Measurements from ENCODE around the gene SELENON.

SELENON gene

GRCh38 chr1:25799935-25800702, at the start of gene SELENON:
SELENON (plus strand) TSS chr1:25800193; CDS start chr1:25800231, 38 bp downstream.
- H3K36me3 Mint-ChIP-seq (ENCODE audit: low read depth): no peaks in the 10 kb centered on the region
- H3K4me3 Mint-ChIP-seq: peak within 1 kb of the TSS; percentile 83
- peak within 1 kb of the TSS; percentile 15 for H3K27ac Mint-ChIP-seq
- H3K27me3 Mint-ChIP-seq (ENCODE audit: low read depth): peaks cover 47% of the 10 kb centered on the region
- DNase-seq (ENCODE audit: low spot score): no peak
- peaks cover 36% of the 10 kb centered on the region for H3K4me1 Mint-ChIP-seq (ENCODE audit: low read depth)
- H3K9me3 Mint-ChIP-seq: no peaks in the 10 kb centered on the region

GRCh38 chr1:25750923-25751605, 48.9 kb upstream of the SELENON start:
- Mint-ChIP-seq H3K4me1 (ENCODE audit: low read depth) (no peaks in the 10 kb centered on the region), H3K4me3 (no peak overlapping the region), H3K36me3 (ENCODE audit: low read depth) (no peaks in the 10 kb centered on the region), H3K27ac (no peak overlapping the region), H3K27me3 (ENCODE audit: low read depth) (peaks cover 11% of the 10 kb centered on the region), H3K9me3 (no peaks in the 10 kb centered on the region)
- no peak for DNase-seq (ENCODE audit: low spot score)

- H3K9me3 Mint-ChIP-seq: no peaks in the 10 kb centered on the region
- no peak for DNase-seq (ENCODE audit: low spot score)
- no peaks in the 10 kb centered on the region for H3K36me3 Mint-ChIP-seq (ENCODE audit: low read depth)
- H3K4me3 Mint-ChIP-seq: no peak overlapping the region
- H3K27ac Mint-ChIP-seq: no peak overlapping the region
- peaks cover 2% of the 10 kb centered on the region for H3K4me1 Mint-ChIP-seq (ENCODE audit: low read depth)
- peaks cover 25% of the 10 kb centered on the region for H3K27me3 Mint-ChIP-seq (ENCODE audit: low read depth)
These were observed 45.4 kb upstream of the SELENON start for GRCh38 chr1:25754470-25755181.

- Mint-ChIP-seq H3K27me3 (ENCODE audit: low read depth) (peaks cover 25% of the 10 kb centered on the region), H3K36me3 (ENCODE audit: low read depth) (no peaks in the 10 kb centered on the region), H3K9me3 (no peaks in the 10 kb centered on the region), H3K27ac (no peak overlapping the region), H3K4me1 (ENCODE audit: low read depth) (peaks cover 2% of the 10 kb centered on the region), H3K4me3 (no peak overlapping the region)
- no peak for DNase-seq (ENCODE audit: low spot score)
These were observed 44.4 kb upstream of the SELENON start for GRCh38 chr1:25755475-25756125.

- peaks cover 2% of the 10 kb centered on the region for H3K4me1 Mint-ChIP-seq (ENCODE audit: low read depth)
- no peak overlapping the region for H3K4me3 Mint-ChIP-seq
- H3K36me3 Mint-ChIP-seq (ENCODE audit: low read depth): no peaks in the 10 kb centered on the region
- H3K27me3 Mint-ChIP-seq (ENCODE audit: low read depth): peaks cover 21% of the 10 kb centered on the region
- DNase-seq (ENCODE audit: low spot score): no peak
- no peaks in the 10 kb centered on the region for H3K9me3 Mint-ChIP-seq
- no peak overlapping the region for H3K27ac Mint-ChIP-seq
These were observed 43.8 kb upstream of the SELENON start for GRCh38 chr1:25756215-25756614.

GRCh38 chr1:25757151-25757845, 42.7 kb upstream of the SELENON start:
- no peaks in the 10 kb centered on the region for H3K36me3 Mint-ChIP-seq (ENCODE audit: low read depth)
- H3K27me3 Mint-ChIP-seq (ENCODE audit: low read depth): peaks cover 24% of the 10 kb centered on the region
- no peaks in the 10 kb centered on the region for H3K9me3 Mint-ChIP-seq
- no peak overlapping the region for H3K4me3 Mint-ChIP-seq
- no peak for DNase-seq (ENCODE audit: low spot score)
- H3K27ac Mint-ChIP-seq: no peak overlapping the region
- peaks cover 2% of the 10 kb centered on the region for H3K4me1 Mint-ChIP-seq (ENCODE audit: low read depth)

- H3K9me3 Mint-ChIP-seq: no peaks in the 10 kb centered on the region
- H3K27ac Mint-ChIP-seq: no peak overlapping the region
- peaks cover 2% of the 10 kb centered on the region for H3K4me1 Mint-ChIP-seq (ENCODE audit: low read depth)
- peaks cover 24% of the 10 kb centered on the region for H3K27me3 Mint-ChIP-seq (ENCODE audit: low read depth)
- no peak overlapping the region for H3K4me3 Mint-ChIP-seq
- no peaks in the 10 kb centered on the region for H3K36me3 Mint-ChIP-seq (ENCODE audit: low read depth)
- no peak for DNase-seq (ENCODE audit: low spot score)
These were observed 42.2 kb upstream of the SELENON start for GRCh38 chr1:25757846-25758185.

- no peak for DNase-seq (ENCODE audit: low spot score)
- no peak overlapping the region for H3K4me3 Mint-ChIP-seq
- peaks cover 2% of the 10 kb centered on the region for H3K4me1 Mint-ChIP-seq (ENCODE audit: low read depth)
- H3K9me3 Mint-ChIP-seq: no peaks in the 10 kb centered on the region
- no peak overlapping the region for H3K27ac Mint-ChIP-seq
- peaks cover 22% of the 10 kb centered on the region for H3K27me3 Mint-ChIP-seq (ENCODE audit: low read depth)
- H3K36me3 Mint-ChIP-seq (ENCODE audit: low read depth): no peaks in the 10 kb centered on the region
These were observed 41.4 kb upstream of the SELENON start for GRCh38 chr1:25758466-25759070.

GRCh38 chr1:25760122-25760719, 39.8 kb upstream of the SELENON start:
- H3K27ac Mint-ChIP-seq: no peak overlapping the region
- no peak overlapping the region for H3K4me3 Mint-ChIP-seq
- H3K9me3 Mint-ChIP-seq: no peaks in the 10 kb centered on the region
- DNase-seq (ENCODE audit: low spot score): no peak
- H3K27me3 Mint-ChIP-seq (ENCODE audit: low read depth): peaks cover 22% of the 10 kb centered on the region
- peaks cover 2% of the 10 kb centered on the region for H3K4me1 Mint-ChIP-seq (ENCODE audit: low read depth)
- H3K36me3 Mint-ChIP-seq (ENCODE audit: low read depth): no peaks in the 10 kb centered on the region

- no peak for DNase-seq (ENCODE audit: low spot score)
- Mint-ChIP-seq H3K36me3 (ENCODE audit: low read depth) (no peaks in the 10 kb centered on the region), H3K27me3 (ENCODE audit: low read depth) (peaks cover 24% of the 10 kb centered on the region), H3K27ac (no peak overlapping the region), H3K9me3 (no peaks in the 10 kb centered on the region), H3K4me1 (ENCODE audit: low read depth) (peaks cover 2% of the 10 kb centered on the region), H3K4me3 (no peak overlapping the region)
These were observed 39.1 kb upstream of the SELENON start for GRCh38 chr1:25760871-25761270.

- Mint-ChIP-seq H3K27me3 (ENCODE audit: low read depth) (peaks cover 9% of the 10 kb centered on the region), H3K4me3 (no peak overlapping the region)
These were observed 36.5 kb upstream of the SELENON start for GRCh38 chr1:25763493-25763892.

GRCh38 chr1:25765136-25765922, 34.7 kb upstream of the SELENON start:
- H3K4me3 Mint-ChIP-seq: no peak overlapping the region
- DNase-seq (ENCODE audit: low spot score): no peak
- peaks cover 2% of the 10 kb centered on the region for H3K4me1 Mint-ChIP-seq (ENCODE audit: low read depth)
- peaks cover 21% of the 10 kb centered on the region for H3K27me3 Mint-ChIP-seq (ENCODE audit: low read depth)
- H3K9me3 Mint-ChIP-seq: no peaks in the 10 kb centered on the region
- H3K27ac Mint-ChIP-seq: no peak overlapping the region
- H3K36me3 Mint-ChIP-seq (ENCODE audit: low read depth): peaks cover 4% of the 10 kb centered on the region

More at GRCh38 chr1:25763493-25763892, 36.5 kb upstream of the SELENON start:
- H3K27ac Mint-ChIP-seq: no peak overlapping the region
- no peaks in the 10 kb centered on the region for H3K4me1 Mint-ChIP-seq (ENCODE audit: low read depth)
- H3K36me3 Mint-ChIP-seq (ENCODE audit: low read depth): no peaks in the 10 kb centered on the region
- no peak for DNase-seq (ENCODE audit: low spot score)
- H3K9me3 Mint-ChIP-seq: no peaks in the 10 kb centered on the region

Data from T-helper 2 cell treated with Interferon-gamma antibody and Interleukin-4, amounts not matched to agents 5 μg/mL and 100 μg/mL, for 36 hours (primary cell).